Mesenchymal stem cell (in vitro differentiated cells and primary cell): ENCODE measurements around the gene PLA2G5.
A peak's percentile ranks its signal among the peaks of the same experiment; 100 is the strongest.

ENCODE experiments used
- DNase-seq: peaks from one replicate; pipeline ENCODE4 v3.0.0-alpha.2; 2013
- H2AFZ ChIP-seq: one replicate; pipeline ENCODE4 v1.6.1; 2013; ENCODE audit warnings: low read depth, mild to moderate bottlenecking, control low read depth, inconsistent platforms, low read length, moderate library complexity
- H2AK5ac ChIP-seq: 2 replicates; pipeline ENCODE4 v1.6.1; 2013; ENCODE audit warnings: low read length, moderate library complexity, mild to moderate bottlenecking, inconsistent platforms; ENCODE audit not compliant: severe bottlenecking
- H2BK120ac ChIP-seq: one replicate; pipeline ENCODE4 v1.6.1; 2013; ENCODE audit warnings: low read depth, mild to moderate bottlenecking, inconsistent platforms, low read length, moderate library complexity
- H2BK12ac ChIP-seq, 2 experiments: one replicate each; pipeline ENCODE4 v1.6.1; 2013; ENCODE audit warnings: inconsistent platforms in 2 of 2, low read length in 2 of 2, mild to moderate bottlenecking in 2 of 2, moderate library complexity in 2 of 2, control low read depth in 1 of 2
- H2BK15ac ChIP-seq: one replicate; pipeline ENCODE4 v1.6.1; 2013; ENCODE audit warnings: mild to moderate bottlenecking, low read depth, inconsistent platforms; ENCODE audit not compliant: poor library complexity, severe bottlenecking
- H2BK5ac ChIP-seq: 2 replicates; pipeline ENCODE4 v1.6.1; 2013; ENCODE audit warnings: low read depth, mild to moderate bottlenecking, low read length, control low read depth, inconsistent platforms; ENCODE audit not compliant: poor library complexity, severe bottlenecking
- H3K14ac ChIP-seq, 2 experiments: one replicate each; pipeline ENCODE4 v1.6.1; 2013; ENCODE audit warnings: inconsistent platforms in 2 of 2, low read length in 2 of 2, control low read depth in 1 of 2, mild to moderate bottlenecking in 1 of 2, moderate library complexity in 1 of 2
- H3K18ac ChIP-seq, 2 experiments: one replicate each; pipeline ENCODE4 v1.6.1; 2013; ENCODE audit warnings: inconsistent platforms in 2 of 2, low read length in 2 of 2, control low read depth in 1 of 2, low read depth in 1 of 2, mild to moderate bottlenecking in 1 of 2
- H3K23ac ChIP-seq, 2 experiments: one replicate each; pipeline ENCODE4 v1.6.1; 2013; ENCODE audit warnings: inconsistent platforms in 2 of 2, low read length in 2 of 2, mild to moderate bottlenecking in 2 of 2, moderate library complexity in 2 of 2, control low read depth in 1 of 2
- H3K27ac ChIP-seq: 2 replicates; pipeline ENCODE4 v1.5.1; 2013; ENCODE audit warnings: mild to moderate bottlenecking, moderate library complexity, low read length, control low read depth, inconsistent platforms; ENCODE audit not compliant: poor library complexity, severe bottlenecking
- H3K27me3 ChIP-seq, 2 experiments: 2 replicates each; pipeline versions ENCODE4 v1.6.1 to v1.7.0; 2013; ENCODE audit warnings: low read length in 2 of 2, mild to moderate bottlenecking in 2 of 2, moderate library complexity in 2 of 2, control low read depth in 1 of 2, inconsistent platforms in 1 of 2; ENCODE audit not compliant: control insufficient read depth in 1 of 2, insufficient read depth in 1 of 2
- H3K36me3 ChIP-seq, 2 experiments: 2 replicates each; pipeline versions ENCODE4 v1.6.1 to v1.7.0; 2013; ENCODE audit warnings: low read length in 2 of 2, control low read depth in 1 of 2, inconsistent platforms in 1 of 2, low read depth in 1 of 2, mild to moderate bottlenecking in 1 of 2; ENCODE audit not compliant: insufficient read depth in 2 of 2, control insufficient read depth in 1 of 2
- H3K4ac ChIP-seq, 2 experiments: one replicate each; pipeline ENCODE4 v1.6.1; 2013; ENCODE audit warnings: inconsistent platforms in 2 of 2, low read length in 2 of 2, mild to moderate bottlenecking in 2 of 2, moderate library complexity in 2 of 2, control low read depth in 1 of 2, low read depth in 1 of 2
- H3K4me1 ChIP-seq: 2 replicates; pipeline ENCODE4 v1.6.1; 2013; ENCODE audit warnings: low read depth, low read length, control low read depth; ENCODE audit not compliant: control insufficient read depth, insufficient read depth
- H3K4me2 ChIP-seq: 2 replicates; pipeline ENCODE4 v1.6.1; 2013; ENCODE audit warnings: low read length, mild to moderate bottlenecking, inconsistent platforms; ENCODE audit not compliant: poor library complexity, severe bottlenecking
- H3K4me3 ChIP-seq, 2 experiments: 2 replicates each; pipeline versions ENCODE4 v1.5.1 to v1.7.0; 2013; ENCODE audit warnings: low read length in 2 of 2, mild to moderate bottlenecking in 2 of 2, control low read depth in 1 of 2, low read depth in 1 of 2; ENCODE audit not compliant: insufficient read depth in 1 of 2
- H3K79me1 ChIP-seq: replicated peaks from 2 replicates; pipeline ENCODE4 v1.6.1; 2013; ENCODE audit warnings: mild to moderate bottlenecking, control low read depth, low read length, inconsistent platforms; ENCODE audit not compliant: poor library complexity, severe bottlenecking
- H3K9ac ChIP-seq: 2 replicates; pipeline ENCODE4 v1.7.0; 2013; ENCODE audit warnings: mild to moderate bottlenecking, low read length, moderate library complexity
- H3K9me3 ChIP-seq: 2 replicates; pipeline ENCODE4 v1.7.0; 2013; ENCODE audit warnings: mild to moderate bottlenecking, low read length; ENCODE audit not compliant: control insufficient read depth
- H4K8ac ChIP-seq: one replicate; pipeline ENCODE4 v1.6.1; 2013; ENCODE audit warnings: inconsistent platforms, mild to moderate bottlenecking, low read length, moderate library complexity
- H4K91ac ChIP-seq: one replicate; pipeline ENCODE4 v1.6.1; 2013; ENCODE audit warnings: mild to moderate bottlenecking, low read length, inconsistent platforms
- WGBS: methylation state at CpG from one replicate; pipeline ENCODE4 v1.1.7; 2013; ENCODE audit warnings: mixed read lengths; 5-methylcytosine and 5-hydroxymethylcytosine counted together

Gene PLA2G5

GRCh38 chr1:20110679-20111078, 40.7 kb downstream of the PLA2G5 start:
- Histone ChIP-seq H2BK12ac (no peak overlapping the region), H3K27me3 (peaks cover 3% of the 10 kb centered on the region in 2 experiments), H2AFZ (no peak overlapping the region), H4K91ac (no peak overlapping the region), H3K4me3 (no peak overlapping the region), H2BK120ac (no peak overlapping the region), H3K4ac (no peak overlapping the region), H3K36me3 (no peaks in the 10 kb centered on the region), H2BK5ac (no peak overlapping the region), H3K4me2 (no peak overlapping the region), H3K79me1 (no peaks in the 10 kb centered on the region), H3K9me3 (no peaks in the 10 kb centered on the region), H2AK5ac (no peak overlapping the region), H3K27ac (no peak overlapping the region), H3K4me1 (no peaks in the 10 kb centered on the region), H4K8ac (no peak overlapping the region), H3K23ac (no peak overlapping the region), H3K9ac (peak overlapping the region; percentile 61), H2BK15ac (no peak overlapping the region), H3K18ac (no peak overlapping the region), H3K14ac (no peak overlapping the region)
- no peak for DNase-seq
- WGBS, result 82% methylated on average over 12 of the region's 12 CpGs

- Histone ChIP-seq H4K91ac (no peak overlapping the region), H2BK15ac (no peak overlapping the region), H3K27ac (no peak overlapping the region), H3K4me3 (peak overlapping the region in 1 of 2 experiments; percentile 8), H4K8ac (no peak overlapping the region), H2BK120ac (no peak overlapping the region), H2BK5ac (no peak overlapping the region), H3K9me3 (no peaks in the 10 kb centered on the region), H2AFZ (no peak overlapping the region), H2BK12ac (no peak overlapping the region), H2AK5ac (no peak overlapping the region), H3K23ac (no peak overlapping the region), H3K27me3 (peaks cover 3% of the 10 kb centered on the region in 2 experiments), H3K9ac (no peak overlapping the region), H3K14ac (no peak overlapping the region), H3K4ac (no peak overlapping the region), H3K79me1 (no peaks in the 10 kb centered on the region), H3K4me2 (no peak overlapping the region), H3K4me1 (no peaks in the 10 kb centered on the region), H3K36me3 (no peaks in the 10 kb centered on the region), H3K18ac (no peak overlapping the region)
- 86% methylated on average over 1 of the region's 5 CpGs for WGBS
- DNase-seq, result no peak
These were observed 41.5 kb downstream of the PLA2G5 start for GRCh38 chr1:20111452-20111851.

GRCh38 chr1:20112279-20113000, 42.4 kb downstream of the PLA2G5 start:
- no peak overlapping the region for H2AK5ac ChIP-seq
- H3K23ac ChIP-seq, result no peak overlapping the region
- no peak overlapping the region for H3K27ac ChIP-seq
- peaks cover 3% of the 10 kb centered on the region in 2 experiments for H3K27me3 ChIP-seq
- 73% methylated on average over 3 of the region's 3 CpGs for WGBS
- H3K4me1 ChIP-seq, result no peaks in the 10 kb centered on the region
- H2BK120ac ChIP-seq, result no peak overlapping the region
- no peak overlapping the region for H4K91ac ChIP-seq
- no peak overlapping the region for H3K9ac ChIP-seq
- H2AFZ ChIP-seq, result no peak overlapping the region
- no peak overlapping the region for H2BK12ac ChIP-seq
- H3K4ac ChIP-seq, result no peak overlapping the region
- no peak overlapping the region for H3K14ac ChIP-seq
- no peak overlapping the region for H3K4me2 ChIP-seq
- no peak overlapping the region for H4K8ac ChIP-seq
- DNase-seq, result no peak
- H2BK5ac ChIP-seq, result no peak overlapping the region
- H3K4me3 ChIP-seq, result no peak overlapping the region
- H3K36me3 ChIP-seq, result no peaks in the 10 kb centered on the region
- no peaks in the 10 kb centered on the region for H3K79me1 ChIP-seq
- no peak overlapping the region for H3K18ac ChIP-seq
- H2BK15ac ChIP-seq, result no peak overlapping the region
- H3K9me3 ChIP-seq, result no peaks in the 10 kb centered on the region

GRCh38 chr1:20114021-20114648, 44.1 kb downstream of the PLA2G5 start:
- Histone ChIP-seq H4K8ac (no peak overlapping the region), H2BK15ac (no peak overlapping the region), H3K9ac (no peak overlapping the region), H3K23ac (no peak overlapping the region), H4K91ac (no peak overlapping the region), H3K4me1 (no peaks in the 10 kb centered on the region), H3K9me3 (no peaks in the 10 kb centered on the region), H3K14ac (no peak overlapping the region), H3K27ac (no peak overlapping the region), H2AK5ac (no peak overlapping the region), H3K4me3 (no peak overlapping the region), H2BK5ac (no peak overlapping the region), H2AFZ (no peak overlapping the region), H2BK12ac (no peak overlapping the region), H3K27me3 (peaks cover 0 to 7% of the 10 kb centered on the region in 2 experiments), H3K4me2 (no peak overlapping the region), H3K79me1 (no peaks in the 10 kb centered on the region), H2BK120ac (no peak overlapping the region), H3K18ac (no peak overlapping the region), H3K4ac (no peak overlapping the region), H3K36me3 (no peaks in the 10 kb centered on the region)
- no peak for DNase-seq
- WGBS, result 88% methylated on average over 15 of the region's 15 CpGs
